IMR-90 (cell line): ENCODE data around the gene CALD1. TPM values are rescaled to one million over a fixed set of nuclear protein-coding genes. Genes with fewer than 3 reads are reported as not detected.

ENCODE experiments used
- ATAC-seq: fragments of 200-7000 bp; cut with Tn5 transposase; 2 replicates; pipeline ENCODE4 v1.9.1; 2020; ENCODE audit warnings: low read depth, mild to moderate bottlenecking, moderate library complexity
- BruUV-seq: library from RNA; stranded (reverse); fragments of 400-500 nt; replicated peaks from 2 replicates; lab custom pipeline; 2021; lab: Mats Ljungman, UMichigan
- CTCF ChIA-PET: fragments of 300-600 bp; formaldehyde crosslinking; extraction: SDS; loops from one replicate; lab custom pipeline; 2021; ENCODE audit warnings: antibody characterized with exemption; lab: Yijun Ruan, JAX
- POLR2A ChIA-PET: fragments of 300-600 bp; sonication (Branson Sonifier 250); formaldehyde crosslinking; loops from one replicate; lab custom pipeline; 2022; ENCODE audit warnings: antibody characterized with exemption; ENCODE audit not compliant: unreplicated experiment; lab: Charles Lee
- DNase-seq: peaks from one replicate; pipeline ENCODE4 v3.0.0; 2013
- H2AFZ ChIP-seq: replicated peaks from 2 replicates; pipeline ENCODE3; 2013; ENCODE audit warnings: low read length, mild to moderate bottlenecking; ENCODE audit not compliant: poor library complexity
- H2AK5ac ChIP-seq: 2 replicates; pipeline ENCODE4 v1.6.1; 2013; ENCODE audit warnings: low read depth, low read length, inconsistent platforms
- H2AK9ac ChIP-seq: replicated peaks from 2 replicates; pipeline ENCODE3; 2013; ENCODE audit warnings: mild to moderate bottlenecking, low read depth, low read length, moderate library complexity; ENCODE audit not compliant: poor library complexity
- H2BK120ac ChIP-seq: 2 replicates; pipeline ENCODE4 v1.6.1; 2013; ENCODE audit warnings: low read depth, low read length, inconsistent platforms
- H2BK15ac ChIP-seq: 3 replicates; pipeline ENCODE4 v1.6.1; 2013; ENCODE audit warnings: low read depth, low read length, inconsistent platforms
- H2BK20ac ChIP-seq: 2 replicates; pipeline ENCODE4 v1.6.1; 2013; ENCODE audit warnings: low read depth, mild to moderate bottlenecking, inconsistent platforms, low read length, moderate library complexity
- H2BK5ac ChIP-seq: 2 replicates; pipeline ENCODE4 v1.6.1; 2013; ENCODE audit warnings: mild to moderate bottlenecking, low read depth, low read length, inconsistent platforms; ENCODE audit not compliant: poor library complexity, severe bottlenecking
- H3K14ac ChIP-seq: replicated peaks from 2 replicates; pipeline ENCODE4 v1.6.1; 2013; ENCODE audit warnings: low read depth, low read length, inconsistent platforms
- H3K18ac ChIP-seq: 2 replicates; pipeline ENCODE4 v1.6.1; 2013; ENCODE audit warnings: low read depth, low read length, control low read depth
- H3K23ac ChIP-seq: 2 replicates; pipeline ENCODE4 v1.6.1; 2013; ENCODE audit warnings: low read depth, low read length, inconsistent platforms
- H3K27ac ChIP-seq: 2 replicates; pipeline ENCODE4 v1.5.1; 2013; ENCODE audit warnings: mild to moderate bottlenecking, control low read depth, low read length; ENCODE audit not compliant: insufficient read depth
- H3K27me3 ChIP-seq: 2 replicates; pipeline ENCODE4 v1.6.1; 2013; ENCODE audit warnings: low read length; ENCODE audit not compliant: control insufficient read depth, insufficient read depth
- H3K36me3 ChIP-seq: 2 replicates; pipeline ENCODE4 v1.6.1; 2013; ENCODE audit warnings: low read length, mixed read lengths; ENCODE audit not compliant: control insufficient read depth, insufficient read depth
- H3K4ac ChIP-seq: 2 replicates; pipeline ENCODE4 v1.6.1; 2013; ENCODE audit warnings: low read depth, low read length, inconsistent platforms
- H3K4me1 ChIP-seq: 2 replicates; pipeline ENCODE4 v1.6.1; 2013; ENCODE audit warnings: low read length, mixed read lengths; ENCODE audit not compliant: control insufficient read depth, insufficient read depth
- H3K4me2 ChIP-seq: 2 replicates; pipeline ENCODE4 v1.6.1; 2013; ENCODE audit warnings: low read depth, mild to moderate bottlenecking, control low read depth, low read length, moderate library complexity
- H3K4me3 ChIP-seq: 2 replicates; pipeline ENCODE4 v1.5.1; 2013; ENCODE audit warnings: low read depth, mild to moderate bottlenecking, control low read depth, low read length, moderate library complexity; ENCODE audit not compliant: insufficient read depth
- H3K56ac ChIP-seq: 2 replicates; pipeline ENCODE4 v1.6.1; 2013; ENCODE audit warnings: low read length, inconsistent platforms; ENCODE audit not compliant: insufficient read depth; ENCODE audit errors: extremely low read depth
- H3K79me1 ChIP-seq, 2 experiments: 2 replicates each; pipeline ENCODE4 v1.6.1; 2013; ENCODE audit warnings: low read length in 2 of 2, inconsistent platforms in 1 of 2, low read depth in 1 of 2
- H3K9ac ChIP-seq: 2 replicates; pipeline ENCODE4 v1.6.1; 2013; ENCODE audit warnings: low read depth, low read length, control low read depth
- H3K9me1 ChIP-seq: 2 replicates; pipeline ENCODE4 v1.6.1; 2013; ENCODE audit warnings: low read length, inconsistent platforms; ENCODE audit not compliant: insufficient read depth
- H3K9me3 ChIP-seq: 2 replicates; pipeline ENCODE4 v1.6.1; 2013; ENCODE audit warnings: low read length; ENCODE audit not compliant: control insufficient read depth, insufficient read depth
- H4K20me1 ChIP-seq: 2 replicates; pipeline ENCODE4 v1.6.1; 2013; ENCODE audit warnings: low read length, inconsistent platforms; ENCODE audit not compliant: insufficient read depth
- H4K5ac ChIP-seq: 2 replicates; pipeline ENCODE4 v1.6.1; 2013; ENCODE audit warnings: mild to moderate bottlenecking, low read depth, low read length, control low read depth
- H4K8ac ChIP-seq, 2 experiments: 2 replicates each; pipeline ENCODE4 v1.6.1; 2013; ENCODE audit warnings: low read depth in 2 of 2, low read length in 2 of 2, control low read depth in 1 of 2, inconsistent platforms in 1 of 2
- H4K91ac ChIP-seq: 2 replicates; pipeline ENCODE4 v1.6.1; 2013; ENCODE audit warnings: low read depth, low read length, inconsistent platforms; ENCODE audit not compliant: insufficient read depth
- BHLHE40 ChIP-seq: fragments of 150-350 bp; IDR thresholded peaks from 2 replicates; pipeline ENCODE4 v1.6.1; 2016; ENCODE audit warnings: mild to moderate bottlenecking, low read depth, low read length
- CEBPB ChIP-seq: IDR thresholded peaks from 2 replicates; pipeline ENCODE4 v1.6.1; 2012; ENCODE audit warnings: low read depth, low read length, improper control_type of control experiment
- CHD1 ChIP-seq: IDR thresholded peaks from 2 replicates; pipeline ENCODE4 v1.6.1; 2012; ENCODE audit warnings: low read depth, low read length, improper control_type of control experiment
- ELK1 ChIP-seq: fragments of 150-350 bp; IDR thresholded peaks from 2 replicates; pipeline ENCODE4 v1.6.1; 2016; ENCODE audit warnings: low read depth, mild to moderate bottlenecking, low read length, moderate library complexity, borderline replicate concordance
- FOS ChIP-seq: fragments of 150-350 bp; IDR thresholded peaks from 2 replicates; pipeline ENCODE4 v1.6.1; 2016; ENCODE audit warnings: low read depth, low read length
- MAFK ChIP-seq: IDR thresholded peaks from 2 replicates; pipeline ENCODE4 v1.6.1; 2012; ENCODE audit warnings: low read depth, low read length, improper control_type of control experiment
- MAZ ChIP-seq: IDR thresholded peaks from 2 replicates; pipeline ENCODE4 v1.6.1; 2012; ENCODE audit warnings: low read depth, mild to moderate bottlenecking, low read length, improper control_type of control experiment, moderate library complexity, borderline replicate concordance
- MXI1 ChIP-seq: IDR thresholded peaks from 2 replicates; pipeline ENCODE4 v1.6.1; 2012; ENCODE audit warnings: low read depth, mild to moderate bottlenecking, low read length, moderate library complexity, borderline replicate concordance
- NFE2L2 ChIP-seq: fragments of 150-350 bp; IDR thresholded peaks from 2 replicates; pipeline ENCODE4 v1.6.1; 2016; ENCODE audit warnings: low read depth, mild to moderate bottlenecking, low read length
- POLR2A ChIP-seq: IDR thresholded peaks from 2 replicates; pipeline ENCODE4 v1.6.1; 2012; ENCODE audit warnings: mild to moderate bottlenecking, low read depth, low read length
- RAD21 ChIP-seq: IDR thresholded peaks from 2 replicates; pipeline ENCODE4 v1.6.1; 2012; ENCODE audit warnings: low read length, improper control_type of control experiment
- RCOR1 ChIP-seq: IDR thresholded peaks from 2 replicates; pipeline ENCODE4 v1.6.1; 2012; ENCODE audit warnings: mild to moderate bottlenecking, low read length, improper control_type of control experiment; ENCODE audit not compliant: insufficient replicate concordance
- RFX5 ChIP-seq: IDR thresholded peaks from 2 replicates; pipeline ENCODE4 v1.8.0; 2012; ENCODE audit warnings: low read depth, mild to moderate bottlenecking, low read length, moderate library complexity
- SMC3 ChIP-seq: fragments of 150-350 bp; IDR thresholded peaks from 2 replicates; pipeline ENCODE4 v1.6.1; 2016; ENCODE audit warnings: low read depth, mild to moderate bottlenecking, antibody characterized with exemption, low read length, moderate library complexity
- WGBS, 2 experiments: methylation state at CpG; one replicate each; pipeline versions ENCODE4 v1.1.5 to v1.1.7; 2013; ENCODE audit warnings: missing lambda C conversion rate in 2 of 2; ENCODE audit not compliant: insufficient read length in 1 of 2; ENCODE audit errors: extremely low coverage in 2 of 2; 5-methylcytosine and 5-hydroxymethylcytosine counted together
- dilution Hi-C: fragments of 300-500 bp; cut with HindIII; formaldehyde crosslinking; loops from one replicate; pipeline ENCODE4 v1.14.3; 2018; ENCODE audit warnings: low sequenced_read_pairs; ENCODE audit not compliant: unreplicated experiment
- in situ Hi-C: fragments of 300-500 bp; cut with MboI; formaldehyde crosslinking; loops from 3 replicates; pipeline ENCODE4 v1.14.3; 2019; ENCODE audit warnings: low sequenced_read_pairs, inconsistent platforms, mixed read lengths
- intact Hi-C: fragments of 100-400 bp; cut with micrococcal nuclease; formaldehyde crosslinking; loops from 2 replicates; pipeline ENCODE4 v1.10.0; 2022
- polyA plus RNA-seq, 3 experiments: library from polyadenylated mRNA; depleted of rRNA; stranded (reverse); fragments of >200 nt; gene quantifications; 2 replicates each; pipeline ENCODE4 v1.2.3, GENCODE V29; 2012; ENCODE audit warnings: low replicate concordance in 1 of 3
- total RNA-seq: library from RNA; depleted of rRNA; stranded (reverse); fragments of >200 nt; gene quantifications from 2 replicates; pipeline ENCODE4 v1.2.3, GENCODE V29; 2012
- TF ChIP-seq, protein P1 (sequence below): conservative IDR thresholded peaks from 2 replicates; pipeline ENCODE4 v1.5.1; 2012; ENCODE audit warnings: mild to moderate bottlenecking, low read depth, low read length, improper control_type of control experiment
- TF ChIP-seq, protein P2 (sequence below): fragments of 150-350 bp; IDR thresholded peaks from 2 replicates; pipeline ENCODE4 v1.6.1; 2017; ENCODE audit warnings: mild to moderate bottlenecking, antibody characterized with exemption, low read length, low read depth

The CALD1 gene
- total and polyA plus RNA-seq, 2 of the 4 experiments (the other 2 are of a cell fraction): 375 to 487 TPM

- H3K9me1 ChIP-seq: peaks cover 5% of the 10 kb centered on the region
- no peak for ATAC-seq
- H2BK120ac ChIP-seq: no peak overlapping the region
- H3K4me3 ChIP-seq: no peak overlapping the region
- dilution Hi-C loops (no loop called here), intact Hi-C loops (no loop called here), in situ Hi-C loops (no loop called here)
- H3K9me3 ChIP-seq: no peaks in the 10 kb centered on the region
- H2BK5ac ChIP-seq: peak overlapping the region; percentile 60
- peaks cover 37% of the 10 kb centered on the region; the same call in 1 of the 2 replicates for H4K20me1 ChIP-seq
- H2BK20ac ChIP-seq: no peak overlapping the region
- peaks cover 37 to 70% of the 10 kb centered on the region in 2 experiments for H3K79me1 ChIP-seq
- H3K9ac ChIP-seq: no peak overlapping the region
- H3K4me1 ChIP-seq: peaks cover 10% of the 10 kb centered on the region
- no peak overlapping the region for H3K4me2 ChIP-seq
- no peak overlapping the region for H3K56ac ChIP-seq
- H4K8ac ChIP-seq: no peak overlapping the region
- H3K14ac ChIP-seq: no peak overlapping the region
- H3K23ac ChIP-seq: no peak overlapping the region
- no peaks in the 10 kb centered on the region for H3K27me3 ChIP-seq
- no peak overlapping the region for H3K18ac ChIP-seq
- no peak for TF ChIP-seq RFX5
- no peak for TF ChIP-seq SMC3
- no peak for TF ChIP-seq MAZ
- TF ChIP-seq MAFK: no peak
- TF ChIP-seq ELK1: no peak
- TF ChIP-seq CEBPB: no peak
- no peak for TF ChIP-seq CHD1
- TF ChIP-seq, protein P1, sequence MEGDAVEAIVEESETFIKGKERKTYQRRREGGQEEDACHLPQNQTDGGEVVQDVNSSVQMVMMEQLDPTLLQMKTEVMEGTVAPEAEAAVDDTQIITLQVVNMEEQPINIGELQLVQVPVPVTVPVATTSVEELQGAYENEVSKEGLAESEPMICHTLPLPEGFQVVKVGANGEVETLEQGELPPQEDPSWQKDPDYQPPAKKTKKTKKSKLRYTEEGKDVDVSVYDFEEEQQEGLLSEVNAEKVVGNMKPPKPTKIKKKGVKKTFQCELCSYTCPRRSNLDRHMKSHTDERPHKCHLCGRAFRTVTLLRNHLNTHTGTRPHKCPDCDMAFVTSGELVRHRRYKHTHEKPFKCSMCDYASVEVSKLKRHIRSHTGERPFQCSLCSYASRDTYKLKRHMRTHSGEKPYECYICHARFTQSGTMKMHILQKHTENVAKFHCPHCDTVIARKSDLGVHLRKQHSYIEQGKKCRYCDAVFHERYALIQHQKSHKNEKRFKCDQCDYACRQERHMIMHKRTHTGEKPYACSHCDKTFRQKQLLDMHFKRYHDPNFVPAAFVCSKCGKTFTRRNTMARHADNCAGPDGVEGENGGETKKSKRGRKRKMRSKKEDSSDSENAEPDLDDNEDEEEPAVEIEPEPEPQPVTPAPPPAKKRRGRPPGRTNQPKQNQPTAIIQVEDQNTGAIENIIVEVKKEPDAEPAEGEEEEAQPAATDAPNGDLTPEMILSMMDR: no peak
- TF ChIP-seq RCOR1: no peak
- no peak for TF ChIP-seq NFE2L2
- no peak for TF ChIP-seq BHLHE40
- TF ChIP-seq MXI1: no peak
- TF ChIP-seq FOS: no peak
- TF ChIP-seq RAD21: no peak
- TF ChIP-seq, protein P2, sequence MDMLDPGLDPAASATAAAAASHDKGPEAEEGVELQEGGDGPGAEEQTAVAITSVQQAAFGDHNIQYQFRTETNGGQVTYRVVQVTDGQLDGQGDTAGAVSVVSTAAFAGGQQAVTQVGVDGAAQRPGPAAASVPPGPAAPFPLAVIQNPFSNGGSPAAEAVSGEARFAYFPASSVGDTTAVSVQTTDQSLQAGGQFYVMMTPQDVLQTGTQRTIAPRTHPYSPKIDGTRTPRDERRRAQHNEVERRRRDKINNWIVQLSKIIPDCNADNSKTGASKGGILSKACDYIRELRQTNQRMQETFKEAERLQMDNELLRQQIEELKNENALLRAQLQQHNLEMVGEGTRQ: no peak
- no peak for TF ChIP-seq POLR2A
- POLR2A ChIA-PET: no interaction called here
- H2BK15ac ChIP-seq: no peak overlapping the region
- no peak overlapping the region for H4K91ac ChIP-seq
- H3K27ac ChIP-seq: no peak overlapping the region
- WGBS, 2 experiments: no CpG with 5 or more reads among the region's 1 CpG
- H2AK9ac ChIP-seq: no peak overlapping the region
- CTCF ChIA-PET: no interaction called here
- H2AFZ ChIP-seq: no peak overlapping the region
- H4K5ac ChIP-seq: no peak overlapping the region
- H3K4ac ChIP-seq: no peak overlapping the region
- DNase-seq: peak; percentile 26
- H3K36me3 ChIP-seq: peaks cover 20% of the 10 kb centered on the region
- BruUV-seq: no TSS peak
- H2AK5ac ChIP-seq: no peak overlapping the region
Observed at GRCh38 chr7:134926396-134926795, 147.0 kb downstream of the CALD1 start.
